ENCODE data around the gene NCKAP5. TPM values are rescaled to one million over a fixed set of nuclear protein-coding genes. Genes with fewer than 3 reads are reported as not detected.

Gene NCKAP5
- total RNA-seq, 1 donor from 2014 or later: 2.7 TPM

GRCh38 chr2:133492719-133493380 lies 75.4 kb downstream of the NCKAP5 start:
- Histone ChIP-seq H3K27ac (ENCODE audit: low read depth, low read length) (no peak overlapping the region), H3K4me2 (ENCODE audit: low read length) (no peak overlapping the region), H3K9me3 (ENCODE audit: insufficient read depth, low read depth, low read length) (no peaks in the 10 kb centered on the region), H3K4me3 (ENCODE audit: insufficient read depth, low read depth, low read length) (no peak overlapping the region), H3K9ac (ENCODE audit: low read length) (no peak overlapping the region), H4K20me1 (ENCODE audit: insufficient read depth, low read length) (no peaks in the 10 kb centered on the region), H3K27me3 (ENCODE audit: insufficient read depth, low read length) (no peaks in the 10 kb centered on the region), H3K4me1 (ENCODE audit: insufficient read depth, low read length) (no peaks in the 10 kb centered on the region), H3K79me2 (ENCODE audit: insufficient read depth, low read length) (no peaks in the 10 kb centered on the region), H2AFZ (ENCODE audit: low read depth, low read length) (no peak overlapping the region), H3K36me3 (ENCODE audit: insufficient read depth, low read length) (no peaks in the 10 kb centered on the region)
- H3K27me3 Mint-ChIP-seq (ENCODE audit: low read depth, unreplicated experiment): no peaks in the 10 kb centered on the region
- no peaks in the 10 kb centered on the region for H3K36me3 Mint-ChIP-seq (ENCODE audit: low read depth, unreplicated experiment)
- FAIRE-seq (no peak), DNase-seq (ENCODE audit: low read depth) (no peak)
- no peaks in the 10 kb centered on the region for H3K9me3 Mint-ChIP-seq (ENCODE audit: unreplicated experiment)
- H3K4me3 Mint-ChIP-seq (ENCODE audit: unreplicated experiment): no peak overlapping the region
- H3K27ac Mint-ChIP-seq (ENCODE audit: unreplicated experiment): no peak overlapping the region
- no peak for TF ChIP-seq EZH2 (IDR thresholded peaks at IDR 0.05; ENCODE audit: insufficient read depth, low read length)
- TF ChIP-seq, protein P1, sequence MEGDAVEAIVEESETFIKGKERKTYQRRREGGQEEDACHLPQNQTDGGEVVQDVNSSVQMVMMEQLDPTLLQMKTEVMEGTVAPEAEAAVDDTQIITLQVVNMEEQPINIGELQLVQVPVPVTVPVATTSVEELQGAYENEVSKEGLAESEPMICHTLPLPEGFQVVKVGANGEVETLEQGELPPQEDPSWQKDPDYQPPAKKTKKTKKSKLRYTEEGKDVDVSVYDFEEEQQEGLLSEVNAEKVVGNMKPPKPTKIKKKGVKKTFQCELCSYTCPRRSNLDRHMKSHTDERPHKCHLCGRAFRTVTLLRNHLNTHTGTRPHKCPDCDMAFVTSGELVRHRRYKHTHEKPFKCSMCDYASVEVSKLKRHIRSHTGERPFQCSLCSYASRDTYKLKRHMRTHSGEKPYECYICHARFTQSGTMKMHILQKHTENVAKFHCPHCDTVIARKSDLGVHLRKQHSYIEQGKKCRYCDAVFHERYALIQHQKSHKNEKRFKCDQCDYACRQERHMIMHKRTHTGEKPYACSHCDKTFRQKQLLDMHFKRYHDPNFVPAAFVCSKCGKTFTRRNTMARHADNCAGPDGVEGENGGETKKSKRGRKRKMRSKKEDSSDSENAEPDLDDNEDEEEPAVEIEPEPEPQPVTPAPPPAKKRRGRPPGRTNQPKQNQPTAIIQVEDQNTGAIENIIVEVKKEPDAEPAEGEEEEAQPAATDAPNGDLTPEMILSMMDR (IDR thresholded peaks at IDR 0.05; ENCODE audit: insufficient read depth, low read depth, low read length): no peak
- no peaks in the 10 kb centered on the region for H3K4me1 Mint-ChIP-seq (ENCODE audit: low read depth, unreplicated experiment)

GRCh38 chr2:133490411-133490980 lies 77.8 kb downstream of the NCKAP5 start:
- H3K36me3 Mint-ChIP-seq (ENCODE audit: low read depth, unreplicated experiment): no peaks in the 10 kb centered on the region
- no peaks in the 10 kb centered on the region for H3K9me3 Mint-ChIP-seq (ENCODE audit: unreplicated experiment)
- no peak for DNase-seq (ENCODE audit: low read depth)
- Histone ChIP-seq H3K27me3 (ENCODE audit: insufficient read depth, low read length) (no peaks in the 10 kb centered on the region), H3K79me2 (ENCODE audit: insufficient read depth, low read length) (no peaks in the 10 kb centered on the region), H2AFZ (ENCODE audit: low read depth, low read length) (no peak overlapping the region), H3K4me3 (ENCODE audit: insufficient read depth, low read depth, low read length) (no peak overlapping the region), H3K36me3 (ENCODE audit: insufficient read depth, low read length) (no peaks in the 10 kb centered on the region), H4K20me1 (ENCODE audit: insufficient read depth, low read length) (no peaks in the 10 kb centered on the region), H3K9me3 (ENCODE audit: insufficient read depth, low read depth, low read length) (no peaks in the 10 kb centered on the region), H3K27ac (ENCODE audit: low read depth, low read length) (no peak overlapping the region), H3K4me1 (ENCODE audit: insufficient read depth, low read length) (peaks cover 3% of the 10 kb centered on the region), H3K9ac (ENCODE audit: low read length) (no peak overlapping the region), H3K4me2 (ENCODE audit: low read length) (no peak overlapping the region)
- H3K27ac Mint-ChIP-seq (ENCODE audit: unreplicated experiment): no peak overlapping the region
- no peaks in the 10 kb centered on the region for H3K27me3 Mint-ChIP-seq (ENCODE audit: low read depth, unreplicated experiment)
- no peak overlapping the region for H3K4me3 Mint-ChIP-seq (ENCODE audit: unreplicated experiment)
- TF ChIP-seq EZH2 (IDR thresholded peaks at IDR 0.05; ENCODE audit: insufficient read depth, low read length): no peak
- TF ChIP-seq, protein P1 (IDR thresholded peaks at IDR 0.05; ENCODE audit: insufficient read depth, low read depth, low read length): no peak
- H3K4me1 Mint-ChIP-seq (ENCODE audit: low read depth, unreplicated experiment): peaks cover 15% of the 10 kb centered on the region
- FAIRE-seq: no peak
